ENCODE measurements around the gene RACGAP1. TPM values are rescaled to one million over a fixed set of nuclear protein-coding genes. Genes with fewer than 3 reads are reported as not detected.

RACGAP1 gene
- total RNA-seq, 1 experiment from 2014 or later = 90.6 TPM

GRCh38 chr12:50057000-50057841 is 31.9 kb upstream of the RACGAP1 start, which contains the start of gene ASIC1:
Gene ASIC1, plus strand, starts transcription at chr12:50057596. Its CDS starts 1,171 bp downstream, at chr12:50058767.
- peak; percentile 60 for DNase-seq (ENCODE audit: extremely low read depth, low read depth)

- DNase-seq (ENCODE audit: extremely low read depth, low read depth) = no peak
Observed at GRCh38 chr12:50056639-50056976, 31.3 kb upstream of the RACGAP1 start.

GRCh38 chr12:50055831-50056638 is 30.7 kb upstream of the RACGAP1 start:
- peak; percentile 59 for DNase-seq (ENCODE audit: extremely low read depth, low read depth)

GRCh38 chr12:50053583-50053982 is 28.3 kb upstream of the RACGAP1 start:
- no peak for DNase-seq (ENCODE audit: extremely low read depth, low read depth)

GRCh38 chr12:50052964-50053363 is 27.7 kb upstream of the RACGAP1 start:
- no peak for DNase-seq (ENCODE audit: extremely low read depth, low read depth)

- no peak for DNase-seq (ENCODE audit: extremely low read depth, low read depth)
Observed at GRCh38 chr12:50052544-50052943, 27.2 kb upstream of the RACGAP1 start.

GRCh38 chr12:50051101-50051806 is 26.0 kb upstream of the RACGAP1 start:
- DNase-seq (ENCODE audit: extremely low read depth, low read depth) = no peak

GRCh38 chr12:50050410-50051098 is 25.3 kb upstream of the RACGAP1 start:
- no peak for DNase-seq (ENCODE audit: extremely low read depth, low read depth)

GRCh38 chr12:50050119-50050385 is 24.8 kb upstream of the RACGAP1 start:
- DNase-seq (ENCODE audit: extremely low read depth, low read depth) = no peak

GRCh38 chr12:50049254-50050118 is 24.2 kb upstream of the RACGAP1 start:
- no peak for DNase-seq (ENCODE audit: extremely low read depth, low read depth)

- no peak for DNase-seq (ENCODE audit: extremely low read depth, low read depth)
Observed at GRCh38 chr12:50047693-50048250, 22.5 kb upstream of the RACGAP1 start.

GRCh38 chr12:50043854-50044253 is 18.6 kb upstream of the RACGAP1 start:
- no peak for DNase-seq (ENCODE audit: extremely low read depth, low read depth)

- DNase-seq (ENCODE audit: extremely low read depth, low read depth) = no peak
Observed at GRCh38 chr12:50043308-50043707, 18.0 kb upstream of the RACGAP1 start.

GRCh38 chr12:50042693-50043092 is 17.4 kb upstream of the RACGAP1 start:
- DNase-seq (ENCODE audit: extremely low read depth, low read depth) = no peak

GRCh38 chr12:50041962-50042361 is 16.7 kb upstream of the RACGAP1 start:
- DNase-seq (ENCODE audit: extremely low read depth, low read depth) = no peak

GRCh38 chr12:50041062-50041860 is 16.0 kb upstream of the RACGAP1 start:
- no peak for DNase-seq (ENCODE audit: extremely low read depth, low read depth)

- DNase-seq (ENCODE audit: extremely low read depth, low read depth) = no peak
Observed at GRCh38 chr12:50040657-50041056, 15.4 kb upstream of the RACGAP1 start.

- peak; percentile 69 for DNase-seq (ENCODE audit: extremely low read depth, low read depth)
Observed at GRCh38 chr12:50039151-50039835, 14.0 kb upstream of the RACGAP1 start.
